SH-SY5Y (cell line): ENCODE data around the gene IL37.

Experiments used
- GATA2 ChIP-seq: IDR thresholded peaks from 2 replicates; pipeline ENCODE4 v1.6.1; 2011; ENCODE audit warnings: mild to moderate bottlenecking, low read depth, low read length
- GATA3 ChIP-seq: IDR thresholded peaks from 2 replicates; pipeline ENCODE4 v1.6.1; 2011; ENCODE audit warnings: low read depth, mild to moderate bottlenecking, low read length, moderate library complexity

Gene IL37, protein sequence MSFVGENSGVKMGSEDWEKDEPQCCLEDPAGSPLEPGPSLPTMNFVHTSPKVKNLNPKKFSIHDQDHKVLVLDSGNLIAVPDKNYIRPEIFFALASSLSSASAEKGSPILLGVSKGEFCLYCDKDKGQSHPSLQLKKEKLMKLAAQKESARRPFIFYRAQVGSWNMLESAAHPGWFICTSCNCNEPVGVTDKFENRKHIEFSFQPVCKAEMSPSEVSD

DNA sequence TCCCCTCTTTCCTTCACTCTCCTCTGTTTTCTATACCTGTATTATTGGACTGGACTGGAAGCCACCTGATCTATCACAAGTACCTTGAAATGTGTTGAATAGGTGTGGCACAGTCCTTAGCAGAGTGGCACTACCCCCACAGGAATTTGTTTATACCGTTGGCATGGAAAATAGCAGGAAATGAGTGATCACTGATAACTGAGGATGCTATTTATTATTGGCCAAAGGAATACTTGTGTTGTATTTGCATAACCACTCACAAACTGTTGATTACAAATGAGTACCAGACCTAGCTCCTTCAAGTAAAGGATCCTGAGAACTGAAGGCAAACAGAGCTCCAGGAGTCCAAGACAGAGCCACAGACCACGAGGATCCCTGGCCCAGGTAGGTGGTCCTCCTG lies at the start of gene IL37:
Gene IL37, plus strand, starts transcription at position 301 of the 400 bp plus-strand sequence. CDS start 1,848 bp downstream, outside the sequence.
- TF ChIP-seq GATA2: no peak
- no peak for TF ChIP-seq GATA3

DNA sequence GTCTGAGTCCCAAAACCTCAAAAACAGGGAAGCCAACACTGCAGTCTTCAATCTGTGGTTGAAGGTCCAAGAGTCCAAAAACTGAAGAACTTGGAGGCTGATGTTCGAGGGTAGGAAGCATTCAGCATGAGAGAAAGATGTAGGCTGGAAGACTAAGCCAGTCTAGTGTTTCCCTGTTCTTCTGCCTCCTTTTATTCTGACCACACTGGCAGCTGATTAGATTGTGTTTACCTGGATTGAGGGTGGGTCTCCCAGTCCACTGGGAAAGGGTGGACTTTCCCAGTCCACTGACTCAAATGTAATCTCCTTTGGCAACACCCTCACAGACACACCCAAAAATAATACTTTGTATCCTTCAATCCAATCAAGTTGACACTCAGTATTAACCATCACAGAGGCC lies 46.9 kb upstream of the IL37 start:
- no peak for TF ChIP-seq GATA2

DNA sequence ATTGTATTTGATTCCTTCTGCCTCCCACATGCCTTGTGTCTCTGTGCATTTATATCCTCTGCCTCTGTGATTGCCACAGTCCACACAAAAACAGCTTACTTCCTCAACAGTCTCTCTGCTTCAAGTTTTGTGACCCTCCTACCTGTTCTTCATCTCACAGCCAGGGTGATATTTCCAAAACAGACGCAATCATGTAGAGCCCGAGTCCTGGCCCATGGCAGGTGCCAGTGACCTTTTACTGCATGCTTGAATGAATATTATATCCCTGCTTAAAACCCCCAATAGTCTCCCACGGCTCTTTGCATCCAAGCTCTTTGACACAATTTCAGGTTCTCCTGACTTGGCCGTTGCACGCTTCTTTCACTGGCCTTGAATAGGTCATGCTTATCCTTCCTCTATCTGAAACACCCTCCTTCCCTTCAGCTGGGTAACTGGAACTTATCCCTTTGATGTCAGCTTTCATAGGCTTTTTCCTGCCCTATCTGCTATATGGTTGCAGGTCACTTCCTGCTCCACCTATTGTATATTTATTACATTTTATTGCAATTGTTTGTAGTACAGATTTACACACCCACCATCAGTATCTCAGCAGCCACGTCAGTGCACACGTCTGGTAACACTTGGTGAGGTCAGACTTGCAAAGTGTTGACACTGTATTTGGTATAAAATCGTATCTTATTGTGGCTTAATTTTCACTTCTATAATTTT lies 44.7 kb upstream of the IL37 start:
- no peak for TF ChIP-seq GATA3
- TF ChIP-seq GATA2: no peak

DNA sequence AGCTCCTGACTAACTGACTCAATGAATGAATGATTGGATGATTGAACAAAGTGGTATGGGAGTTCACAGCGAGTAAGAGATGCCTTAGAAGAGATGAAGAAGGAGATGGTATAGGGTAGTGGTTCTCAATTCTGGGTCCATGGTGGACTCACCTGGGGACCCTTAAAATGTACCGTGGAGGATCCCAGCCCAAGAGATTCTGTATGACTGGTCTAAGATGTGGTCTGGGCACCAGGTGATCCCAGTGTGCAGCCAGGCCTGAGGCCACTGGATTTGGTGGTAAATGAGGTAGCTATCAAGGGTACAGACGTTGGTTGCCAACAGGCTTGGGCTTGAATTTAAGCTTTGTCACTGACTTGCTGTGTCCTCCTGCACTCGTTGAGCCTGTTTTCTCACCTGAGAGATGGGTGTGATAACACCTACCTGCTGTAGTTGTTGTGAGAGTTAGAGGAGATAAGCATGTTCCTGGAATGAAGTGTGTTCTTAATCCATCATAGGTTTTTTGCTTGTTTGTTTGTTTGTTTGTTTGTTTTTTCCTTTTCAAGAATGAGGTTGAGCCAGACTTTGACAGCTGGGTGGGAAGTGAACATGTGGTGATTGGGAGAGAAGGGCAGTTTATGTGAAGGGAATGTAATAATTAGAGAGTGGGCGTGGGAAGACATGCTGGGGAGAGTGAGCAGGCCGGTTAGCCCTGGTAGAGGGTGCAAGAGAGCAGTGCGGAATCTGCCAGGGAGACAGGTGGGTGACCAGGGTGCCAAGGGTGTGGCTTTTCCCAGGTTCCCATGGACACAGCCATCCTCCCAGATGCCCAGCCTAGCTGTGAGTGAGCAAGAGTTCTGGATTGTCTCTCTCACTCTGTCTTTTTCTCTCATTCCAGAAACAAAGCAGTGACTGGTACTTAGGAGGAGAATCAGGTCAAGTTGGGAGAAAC lies 43.0 kb upstream of the IL37 start:
- TF ChIP-seq GATA2: no peak
- TF ChIP-seq GATA3: no peak

DNA sequence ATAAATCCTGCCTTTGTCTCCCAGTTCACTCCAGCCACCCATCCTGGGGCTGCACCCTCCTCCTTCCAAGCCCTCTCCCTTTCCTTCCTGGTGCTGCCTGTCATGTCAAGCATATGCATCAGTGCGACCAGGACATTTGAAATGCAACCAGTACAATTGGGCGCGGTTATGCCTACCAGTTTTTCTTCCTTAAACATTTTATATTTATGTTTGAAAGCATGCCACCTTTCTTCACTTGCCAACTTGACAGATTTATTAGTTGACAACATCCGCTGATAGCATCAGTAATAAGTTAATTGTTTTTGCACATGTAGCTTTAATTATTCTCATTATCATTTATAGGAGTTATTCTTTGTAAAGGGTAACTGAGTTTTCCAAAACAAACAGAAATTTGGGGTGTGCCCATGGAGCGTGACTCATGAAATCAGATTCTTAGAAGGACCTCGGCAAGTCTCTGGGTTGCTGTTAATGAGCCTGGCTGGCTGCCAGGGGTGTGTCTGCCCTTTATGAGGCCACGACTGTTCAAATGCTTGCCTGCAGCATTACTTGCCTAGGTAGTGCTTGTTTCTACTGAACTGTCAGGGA lies 41.6 kb upstream of the IL37 start:
- no peak for TF ChIP-seq GATA2
- no peak for TF ChIP-seq GATA3

DNA sequence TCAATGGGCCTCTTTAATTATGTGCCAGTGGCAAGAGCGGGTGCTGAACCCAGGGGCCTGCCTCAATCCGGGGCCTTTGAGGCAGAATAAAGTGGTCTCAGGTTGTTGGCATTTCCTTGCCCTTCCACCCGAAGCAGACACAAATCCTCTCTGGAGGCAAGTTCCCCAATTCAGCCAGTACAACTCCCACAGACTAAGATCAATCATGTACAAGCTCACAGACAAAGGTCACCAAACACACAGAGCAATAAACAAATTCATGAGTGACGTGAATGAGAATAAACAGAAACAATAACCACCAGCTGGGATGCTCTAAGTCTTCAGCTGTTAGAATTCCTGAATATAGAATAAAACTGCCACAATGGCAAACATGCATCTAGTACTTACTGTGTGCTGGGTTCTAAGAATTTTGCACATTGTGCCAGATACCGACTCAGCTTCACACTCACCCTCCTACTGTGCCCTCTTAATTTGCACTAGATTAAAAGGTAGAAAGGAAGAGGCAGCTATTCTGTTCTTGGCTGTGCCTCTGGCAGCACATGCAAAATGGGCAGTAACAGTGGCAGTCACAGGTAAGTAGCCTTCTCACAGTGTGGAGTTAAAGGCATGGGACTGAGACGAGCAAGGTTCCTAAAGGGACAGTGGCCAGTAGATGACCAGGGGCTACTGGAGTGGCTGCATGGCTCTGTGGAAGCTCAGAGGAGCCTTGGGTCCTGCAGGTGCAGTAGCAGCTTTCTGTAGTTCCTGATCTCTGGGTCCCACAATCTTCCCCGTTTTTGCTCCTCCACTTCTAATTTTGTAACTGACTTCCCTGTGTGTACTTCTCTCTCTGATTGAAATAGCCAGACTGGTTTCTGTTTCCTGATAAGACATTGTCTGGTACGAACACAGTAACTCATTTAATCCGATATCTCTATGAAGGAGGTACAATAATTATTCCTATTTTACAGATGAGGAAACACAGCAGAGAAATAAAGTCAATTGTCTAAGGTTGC lies 39.8 kb upstream of the IL37 start:
- TF ChIP-seq GATA2 (no peak), GATA3 (no peak)

DNA sequence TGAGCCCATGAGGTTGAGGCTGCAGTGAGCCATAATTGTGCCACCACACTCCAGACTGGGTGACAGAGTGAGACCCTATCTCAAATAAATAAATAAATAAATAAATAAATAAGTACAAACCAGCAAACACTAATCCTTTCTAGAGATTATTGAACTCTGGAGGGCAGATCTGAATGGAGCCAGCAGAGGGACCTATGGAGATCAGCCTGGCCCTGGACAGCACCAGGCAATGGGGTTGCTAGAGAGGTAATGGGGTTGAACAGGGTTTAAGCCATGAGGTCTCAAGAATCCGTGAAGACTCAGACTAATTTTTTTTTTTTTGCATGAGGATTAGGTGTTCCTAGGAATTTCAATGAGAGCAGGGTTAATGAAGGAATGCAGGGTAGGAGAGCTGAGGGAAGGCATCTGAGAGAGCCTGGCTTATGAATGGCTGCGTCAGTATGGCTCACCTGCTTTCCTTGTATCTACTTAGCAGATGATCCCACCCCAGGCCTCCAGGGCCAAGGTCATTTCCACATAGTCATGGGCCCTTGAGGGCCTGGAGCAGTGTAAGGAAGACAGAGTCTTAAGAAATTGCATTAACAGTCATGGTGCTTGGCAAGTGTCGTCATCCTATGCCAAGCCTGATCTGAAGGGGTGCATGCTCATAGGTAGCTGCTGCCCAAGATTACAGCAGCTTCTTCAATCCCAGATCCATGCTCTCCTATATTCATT lies 34.6 kb upstream of the IL37 start:
- no peak for TF ChIP-seq GATA2
- TF ChIP-seq GATA3: no peak

DNA sequence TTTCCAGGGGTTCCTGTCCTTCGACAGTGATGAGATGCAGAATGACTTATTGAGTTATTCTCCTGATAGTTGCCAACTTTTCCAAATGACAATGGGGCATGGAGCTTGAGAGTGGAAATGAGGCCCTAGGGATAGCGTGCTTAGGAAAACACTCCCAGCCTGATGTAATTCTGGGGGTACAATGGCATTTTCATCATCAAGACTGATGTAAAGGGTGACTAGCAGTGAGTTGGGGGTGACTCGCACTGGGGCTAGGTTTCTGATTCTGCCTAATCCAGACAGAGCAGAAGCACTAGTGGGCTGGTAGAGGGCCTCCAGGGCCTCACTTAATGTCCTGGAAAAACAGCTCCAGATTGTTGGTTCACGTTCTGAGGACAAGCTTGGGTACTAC lies 34.0 kb upstream of the IL37 start:
- no peak for TF ChIP-seq GATA3
- no peak for TF ChIP-seq GATA2

DNA sequence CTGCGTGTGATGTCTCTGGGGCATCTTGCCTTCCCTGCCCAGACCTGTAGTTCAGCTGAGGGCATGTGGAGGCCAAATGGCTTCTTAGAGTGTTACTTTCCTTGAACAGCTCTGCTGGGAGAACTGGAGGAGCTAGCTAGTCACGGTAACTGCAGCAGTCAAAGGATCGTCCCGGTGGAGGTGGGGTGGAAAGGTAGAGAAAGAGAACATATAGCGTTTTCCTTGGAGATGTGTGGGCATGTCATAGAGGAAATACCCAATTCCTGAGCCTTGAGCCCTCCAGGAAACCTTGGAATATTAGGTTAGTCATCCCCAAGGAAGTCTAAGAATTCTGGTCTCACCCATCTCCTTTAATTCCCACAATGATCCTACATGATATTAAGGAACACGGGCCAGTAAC lies 33.5 kb upstream of the IL37 start:
- TF ChIP-seq GATA2 (no peak), GATA3 (no peak)

DNA sequence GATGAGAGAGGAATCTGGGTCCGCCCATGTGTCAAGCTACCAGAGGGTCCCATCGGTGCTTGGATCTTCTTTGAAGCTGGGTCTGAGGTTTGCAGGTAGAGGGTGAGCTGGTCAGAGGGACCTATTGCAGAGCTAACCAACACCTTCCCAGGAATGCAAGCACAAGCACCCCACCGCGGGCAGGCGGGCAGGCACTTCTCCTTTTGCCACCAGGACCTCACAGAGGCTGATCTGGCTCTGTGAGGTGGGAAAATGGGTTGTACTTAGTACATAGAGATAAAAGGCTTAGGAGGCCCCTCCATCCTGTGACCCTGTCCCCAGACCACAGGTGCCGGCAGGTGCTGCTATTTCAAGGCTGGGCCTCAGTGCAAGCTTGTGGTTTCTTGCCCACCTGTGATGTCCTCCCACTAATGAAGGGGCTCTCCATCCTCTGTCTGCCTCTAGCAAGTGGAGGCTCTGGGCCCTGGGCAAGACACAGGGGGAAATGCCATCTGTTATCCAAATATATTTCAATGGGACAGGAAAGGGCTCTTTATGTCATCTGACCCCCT lies 31.4 kb upstream of the IL37 start:
- no peak for TF ChIP-seq GATA2
- TF ChIP-seq GATA3: no peak

DNA sequence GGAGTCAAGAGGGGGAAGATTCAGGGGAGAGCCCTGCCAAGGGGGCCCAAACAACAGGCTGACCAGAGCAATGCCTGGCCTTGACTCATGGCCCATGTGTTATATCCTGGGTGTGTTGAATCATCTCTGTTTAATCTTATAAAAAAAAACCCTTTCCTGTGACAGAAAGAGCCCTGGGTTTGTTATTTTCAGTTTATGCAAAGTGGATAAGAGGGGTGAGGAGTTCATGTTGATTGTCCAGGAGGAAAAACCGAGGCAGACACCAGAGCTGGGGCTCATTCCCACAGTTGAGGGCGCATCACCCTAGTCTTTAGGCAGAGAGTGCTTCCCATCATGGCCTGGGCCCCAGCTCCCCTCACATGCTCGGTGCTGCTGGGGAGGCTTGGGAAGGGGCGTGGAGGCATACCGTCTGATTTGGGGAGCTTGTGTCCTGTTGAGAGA lies 30.9 kb upstream of the IL37 start:
- TF ChIP-seq GATA3: no peak
- TF ChIP-seq GATA2: no peak

DNA sequence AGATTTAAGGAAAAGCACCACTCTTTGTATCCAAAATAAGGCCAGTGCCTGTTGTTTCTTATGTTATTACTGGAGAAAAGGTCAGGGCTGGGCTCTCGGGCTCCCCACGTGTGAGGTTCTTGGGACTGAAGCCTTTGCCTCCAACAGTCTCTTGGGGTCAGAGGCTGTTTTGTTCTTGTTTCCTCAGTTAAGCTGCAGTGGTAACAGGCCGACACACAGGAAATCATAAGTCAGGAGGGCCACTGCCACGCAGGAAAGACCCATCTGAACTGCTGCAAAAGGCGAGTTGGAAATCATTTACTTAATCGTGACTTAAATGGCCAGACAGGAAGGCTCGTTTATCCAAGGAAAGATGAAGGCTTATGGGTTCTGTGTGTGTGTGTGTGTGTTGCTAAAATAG lies 30.3 kb upstream of the IL37 start:
- TF ChIP-seq GATA3 (no peak), GATA2 (no peak)
